C4-2B (cell line): Measurements from ENCODE around the gene TEX14.

Source experiments
- ZFX ChIP-seq: fragments of 450-650 bp; IDR thresholded peaks from 2 replicates; pipeline ENCODE4 v1.6.1; 2017
- TF ChIP-seq, protein P1 (sequence below): fragments of 450-650 bp; conservative IDR thresholded peaks from 2 replicates; pipeline ENCODE4 v1.5.1; 2017; ENCODE audit warnings: mild to moderate bottlenecking

DNA sequence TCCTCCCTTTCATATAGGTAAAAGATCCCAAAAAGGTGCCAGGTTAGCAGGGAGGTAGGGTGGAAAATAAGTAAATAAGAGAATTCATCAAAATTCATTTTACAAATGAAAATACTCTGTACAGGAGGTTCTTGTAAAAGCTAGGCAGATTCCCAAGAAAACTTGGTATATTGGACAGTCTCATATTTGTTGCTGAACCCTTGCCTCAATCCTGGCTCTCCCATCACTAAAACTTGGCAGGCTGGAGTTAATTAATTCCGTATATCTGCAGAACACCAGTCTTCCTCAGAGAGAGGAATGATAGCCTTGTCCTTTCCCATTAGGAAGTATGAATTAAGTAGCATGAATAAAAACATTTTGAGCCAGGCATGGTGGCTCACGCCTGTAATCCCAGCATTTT lies 111.2 kb downstream of the TEX14 start:
- TF ChIP-seq, protein P1, sequence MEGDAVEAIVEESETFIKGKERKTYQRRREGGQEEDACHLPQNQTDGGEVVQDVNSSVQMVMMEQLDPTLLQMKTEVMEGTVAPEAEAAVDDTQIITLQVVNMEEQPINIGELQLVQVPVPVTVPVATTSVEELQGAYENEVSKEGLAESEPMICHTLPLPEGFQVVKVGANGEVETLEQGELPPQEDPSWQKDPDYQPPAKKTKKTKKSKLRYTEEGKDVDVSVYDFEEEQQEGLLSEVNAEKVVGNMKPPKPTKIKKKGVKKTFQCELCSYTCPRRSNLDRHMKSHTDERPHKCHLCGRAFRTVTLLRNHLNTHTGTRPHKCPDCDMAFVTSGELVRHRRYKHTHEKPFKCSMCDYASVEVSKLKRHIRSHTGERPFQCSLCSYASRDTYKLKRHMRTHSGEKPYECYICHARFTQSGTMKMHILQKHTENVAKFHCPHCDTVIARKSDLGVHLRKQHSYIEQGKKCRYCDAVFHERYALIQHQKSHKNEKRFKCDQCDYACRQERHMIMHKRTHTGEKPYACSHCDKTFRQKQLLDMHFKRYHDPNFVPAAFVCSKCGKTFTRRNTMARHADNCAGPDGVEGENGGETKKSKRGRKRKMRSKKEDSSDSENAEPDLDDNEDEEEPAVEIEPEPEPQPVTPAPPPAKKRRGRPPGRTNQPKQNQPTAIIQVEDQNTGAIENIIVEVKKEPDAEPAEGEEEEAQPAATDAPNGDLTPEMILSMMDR, result no peak
- TF ChIP-seq ZFX, result no peak
